GM21447 (cell line): ENCODE measurements around the gene CTNND2.

Source experiments
- ATAC-seq: cut with Tn5 transposase; IDR thresholded peaks from one replicate; pipeline ENCODE4 v1.9.1; 2021; ENCODE audit not compliant: unreplicated experiment

The CTNND2 gene

GRCh38 chr5:11397549-11397948 is 506.7 kb downstream of the CTNND2 start:
- no peak for ATAC-seq

- ATAC-seq, result no peak
Observed at GRCh38 chr5:11396917-11397316, 507.3 kb downstream of the CTNND2 start.

- ATAC-seq, result no peak
Observed at GRCh38 chr5:11394933-11395332, 509.3 kb downstream of the CTNND2 start.

GRCh38 chr5:11390291-11390767 is 513.9 kb downstream of the CTNND2 start:
- ATAC-seq, result no peak

- ATAC-seq, result no peak
Observed at GRCh38 chr5:11387382-11387781, 516.9 kb downstream of the CTNND2 start.

- no peak for ATAC-seq
Observed at GRCh38 chr5:11386398-11386797, 517.8 kb downstream of the CTNND2 start.

GRCh38 chr5:11385901-11386293 is 518.3 kb downstream of the CTNND2 start:
- no peak for ATAC-seq

- ATAC-seq, result no peak
Observed at GRCh38 chr5:11385251-11385900, 518.9 kb downstream of the CTNND2 start.

GRCh38 chr5:11384441-11385250 is 519.6 kb downstream of the CTNND2 start:
- no peak for ATAC-seq

- no peak for ATAC-seq
Observed at GRCh38 chr5:11383506-11384095, 520.6 kb downstream of the CTNND2 start.

GRCh38 chr5:11378461-11378860 is 525.8 kb downstream of the CTNND2 start:
- ATAC-seq, result no peak

- ATAC-seq, result no peak
Observed at GRCh38 chr5:11377896-11378295, 526.4 kb downstream of the CTNND2 start.

GRCh38 chr5:11372191-11372590 is 532.1 kb downstream of the CTNND2 start:
- ATAC-seq, result no peak

GRCh38 chr5:11371021-11371420 is 533.2 kb downstream of the CTNND2 start:
- no peak for ATAC-seq

- ATAC-seq, result no peak
Observed at GRCh38 chr5:11364531-11364930, 539.7 kb downstream of the CTNND2 start.

GRCh38 chr5:11363631-11364178 is 540.5 kb downstream of the CTNND2 start:
- ATAC-seq, result no peak

- no peak for ATAC-seq
Observed at GRCh38 chr5:11361768-11362167, 542.5 kb downstream of the CTNND2 start.

- ATAC-seq, result no peak
Observed at GRCh38 chr5:11357928-11358327, 546.3 kb downstream of the CTNND2 start.

GRCh38 chr5:11355491-11355890 is 548.8 kb downstream of the CTNND2 start:
- ATAC-seq, result no peak

GRCh38 chr5:11346336-11346735 is 557.9 kb downstream of the CTNND2 start:
- ATAC-seq, result no peak

- no peak for ATAC-seq
Observed at GRCh38 chr5:11335881-11336760, 568.1 kb downstream of the CTNND2 start.
